HUES48 (cell line): Measurements from ENCODE around the gene BCAS3.

ENCODE experiments used
- H3K27ac ChIP-seq: one replicate; pipeline ENCODE4 v1.7.0; 2013; ENCODE audit warnings: low read depth, low read length, inconsistent platforms
- H3K27me3 ChIP-seq: 2 replicates; pipeline ENCODE4 v1.6.1; 2013; ENCODE audit warnings: mild to moderate bottlenecking, low read length; ENCODE audit not compliant: control insufficient read depth, insufficient read depth
- H3K36me3 ChIP-seq: 2 replicates; pipeline ENCODE4 v1.6.1; 2013; ENCODE audit warnings: low read length; ENCODE audit not compliant: control insufficient read depth, insufficient read depth
- H3K4me1 ChIP-seq: 2 replicates; pipeline ENCODE4 v1.6.1; 2013; ENCODE audit warnings: mild to moderate bottlenecking, low read length; ENCODE audit not compliant: control insufficient read depth, insufficient read depth
- H3K4me3 ChIP-seq: 2 replicates; pipeline ENCODE4 v1.5.1; 2013; ENCODE audit warnings: mild to moderate bottlenecking, low read depth, low read length
- H3K9ac ChIP-seq: 2 replicates; pipeline ENCODE4 v1.6.1; 2013; ENCODE audit warnings: mild to moderate bottlenecking, low read depth, low read length, moderate library complexity
- H3K9me3 ChIP-seq: 2 replicates; pipeline ENCODE4 v1.6.1; 2013; ENCODE audit warnings: low read length; ENCODE audit not compliant: control insufficient read depth, insufficient read depth

The BCAS3 gene

GRCh38 chr17:61149862-61150362 lies 472.3 kb downstream of the BCAS3 start:
- Histone ChIP-seq H3K27ac (no peak overlapping the region), H3K36me3 (no peaks in the 10 kb centered on the region)

DNA sequence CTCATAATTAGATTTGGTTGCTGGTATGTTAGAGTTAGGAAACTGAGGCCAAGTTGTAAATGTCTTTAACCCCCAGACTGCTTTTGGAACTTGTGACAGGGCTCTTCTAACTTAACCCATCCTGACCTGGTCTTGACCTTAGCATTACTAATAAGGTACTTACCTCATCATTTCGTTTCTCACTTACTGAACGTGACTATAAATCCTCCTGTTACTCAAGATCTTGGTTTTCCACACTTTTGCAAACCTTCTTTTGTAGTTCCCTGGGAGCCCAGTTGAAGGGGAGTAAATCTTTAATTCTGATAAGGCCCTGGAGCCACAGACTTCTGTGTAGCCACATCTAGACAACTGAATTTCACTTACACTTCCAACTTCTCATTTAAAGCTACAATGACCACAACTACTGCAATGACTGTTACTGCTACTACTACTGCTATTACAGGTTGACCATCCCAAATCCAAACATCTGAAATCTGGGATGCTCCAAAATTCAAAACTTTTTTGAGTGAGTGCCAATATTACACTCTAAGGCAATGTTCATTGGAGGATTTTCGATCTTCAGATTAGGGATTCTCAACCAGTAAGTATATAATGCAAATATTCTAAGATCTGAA lies 473.1 kb downstream of the BCAS3 start:
- H3K36me3 ChIP-seq = no peaks in the 10 kb centered on the region
- H3K27ac ChIP-seq = no peak overlapping the region

More at GRCh38 chr17:61149862-61150362, 472.3 kb downstream of the BCAS3 start:
- no peaks in the 10 kb centered on the region for H3K27me3 ChIP-seq
- H3K9ac ChIP-seq = no peak overlapping the region
- no peaks in the 10 kb centered on the region for H3K9me3 ChIP-seq
- H3K4me3 ChIP-seq = no peak overlapping the region
- peaks cover 12% of the 10 kb centered on the region for H3K4me1 ChIP-seq

DNA sequence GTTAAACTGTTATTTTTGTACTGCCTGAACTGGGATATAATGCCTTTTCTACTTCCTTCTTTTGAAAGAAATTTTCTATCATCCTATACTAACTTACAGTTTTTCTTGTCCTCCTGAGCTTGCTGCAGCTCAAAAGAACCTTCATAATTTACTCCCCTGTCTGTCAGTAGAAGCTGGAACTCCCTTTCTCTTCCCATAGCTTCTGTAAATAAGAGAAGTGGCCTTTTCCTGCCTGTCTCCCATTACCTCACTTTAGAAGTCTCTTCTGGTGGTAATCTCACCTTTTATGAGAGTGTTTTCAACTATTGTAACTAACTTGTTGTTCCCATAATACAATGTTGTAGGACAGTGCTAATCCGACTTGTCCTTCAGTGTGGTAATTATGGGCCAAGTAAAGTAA lies 475.2 kb downstream of the BCAS3 start:
- Histone ChIP-seq H3K27me3 (no peaks in the 10 kb centered on the region), H3K27ac (no peak overlapping the region), H3K4me1 (peaks cover 29% of the 10 kb centered on the region), H3K4me3 (no peak overlapping the region), H3K36me3 (no peaks in the 10 kb centered on the region), H3K9ac (no peak overlapping the region), H3K9me3 (no peaks in the 10 kb centered on the region)

More for the DNA sequence above, 473.1 kb downstream of the BCAS3 start:
- H3K4me3 ChIP-seq = no peak overlapping the region
- H3K4me1 ChIP-seq = peaks cover 12% of the 10 kb centered on the region
- no peak overlapping the region for H3K9ac ChIP-seq
- no peaks in the 10 kb centered on the region for H3K9me3 ChIP-seq
- no peaks in the 10 kb centered on the region for H3K27me3 ChIP-seq

GRCh38 chr17:61155590-61156237 lies 478.1 kb downstream of the BCAS3 start:
- no peaks in the 10 kb centered on the region for H3K9me3 ChIP-seq
- H3K27me3 ChIP-seq = no peaks in the 10 kb centered on the region
- H3K27ac ChIP-seq = peak overlapping the region; percentile 63
- H3K4me3 ChIP-seq = no peak overlapping the region
- H3K36me3 ChIP-seq = no peaks in the 10 kb centered on the region
- no peak overlapping the region for H3K9ac ChIP-seq
- peaks cover 57% of the 10 kb centered on the region for H3K4me1 ChIP-seq

- H3K27ac ChIP-seq = no peak overlapping the region
Observed at GRCh38 chr17:61157246-61157886, 479.7 kb downstream of the BCAS3 start.

GRCh38 chr17:61158376-61158775 lies 480.7 kb downstream of the BCAS3 start:
- Histone ChIP-seq H3K4me3 (no peak overlapping the region), H3K27me3 (no peaks in the 10 kb centered on the region), H3K9ac (no peak overlapping the region), H3K27ac (no peak overlapping the region), H3K9me3 (no peaks in the 10 kb centered on the region), H3K4me1 (peaks cover 61% of the 10 kb centered on the region), H3K36me3 (no peaks in the 10 kb centered on the region)

More at GRCh38 chr17:61157246-61157886, 479.7 kb downstream of the BCAS3 start:
- H3K9ac ChIP-seq = no peak overlapping the region
- no peaks in the 10 kb centered on the region for H3K36me3 ChIP-seq
- no peak overlapping the region for H3K4me3 ChIP-seq
- H3K4me1 ChIP-seq = peaks cover 61% of the 10 kb centered on the region
- no peaks in the 10 kb centered on the region for H3K27me3 ChIP-seq
- H3K9me3 ChIP-seq = no peaks in the 10 kb centered on the region

- Histone ChIP-seq H3K27ac (peak overlapping the region; percentile 76), H3K9me3 (no peaks in the 10 kb centered on the region), H3K4me1 (peaks cover 56% of the 10 kb centered on the region), H3K9ac (no peak overlapping the region), H3K4me3 (no peak overlapping the region), H3K36me3 (no peaks in the 10 kb centered on the region), H3K27me3 (no peaks in the 10 kb centered on the region)
Observed at GRCh38 chr17:61159221-61159814, 481.7 kb downstream of the BCAS3 start.

GRCh38 chr17:61160204-61160603 lies 482.6 kb downstream of the BCAS3 start:
- Histone ChIP-seq H3K9ac (no peak overlapping the region), H3K27ac (peak overlapping the region; percentile 24), H3K4me3 (no peak overlapping the region), H3K9me3 (no peaks in the 10 kb centered on the region), H3K4me1 (peaks cover 55% of the 10 kb centered on the region), H3K36me3 (no peaks in the 10 kb centered on the region), H3K27me3 (no peaks in the 10 kb centered on the region)

DNA sequence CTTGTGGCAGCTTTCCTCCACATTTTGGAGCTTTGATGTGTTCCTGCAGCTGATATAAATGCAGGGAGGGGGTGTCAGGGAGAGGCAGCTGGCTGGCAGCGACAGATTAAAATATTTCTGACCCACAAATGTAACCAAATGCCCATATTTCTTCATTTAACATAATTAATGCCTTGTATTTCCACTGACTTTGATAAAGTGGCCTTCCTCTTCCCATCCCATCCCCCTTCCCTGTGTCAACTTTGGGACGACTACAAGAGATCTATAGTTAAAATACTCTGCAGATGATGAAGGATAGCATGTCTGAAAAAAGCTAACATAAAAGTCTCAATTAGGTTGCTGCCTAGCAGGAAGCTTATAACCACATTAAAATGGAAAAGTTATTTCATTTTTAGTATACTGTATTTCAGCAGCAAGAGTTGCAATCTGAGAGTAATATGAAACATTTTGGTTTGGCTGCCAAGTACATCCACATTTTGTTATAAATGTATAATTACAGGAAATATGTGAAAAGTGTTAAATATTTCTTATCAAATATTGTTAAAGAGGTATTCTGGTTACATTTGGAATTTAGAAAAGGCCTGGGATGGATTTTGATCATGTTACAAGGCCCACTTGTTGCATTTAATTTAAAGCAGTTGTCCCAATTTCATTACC lies 483.3 kb downstream of the BCAS3 start:
- Histone ChIP-seq H3K9me3 (no peaks in the 10 kb centered on the region), H3K27ac (no peak overlapping the region), H3K36me3 (no peaks in the 10 kb centered on the region), H3K4me1 (peaks cover 48% of the 10 kb centered on the region), H3K9ac (no peak overlapping the region), H3K27me3 (no peaks in the 10 kb centered on the region), H3K4me3 (no peak overlapping the region)

GRCh38 chr17:61161615-61162134 lies 484.0 kb downstream of the BCAS3 start:
- Histone ChIP-seq H3K4me1 (peaks cover 41% of the 10 kb centered on the region), H3K27me3 (no peaks in the 10 kb centered on the region), H3K9me3 (no peaks in the 10 kb centered on the region), H3K36me3 (no peaks in the 10 kb centered on the region), H3K9ac (no peak overlapping the region), H3K27ac (no peak overlapping the region), H3K4me3 (no peak overlapping the region)
